Measurements from ENCODE around the gene TBRG1.

The TBRG1 gene

DNA sequence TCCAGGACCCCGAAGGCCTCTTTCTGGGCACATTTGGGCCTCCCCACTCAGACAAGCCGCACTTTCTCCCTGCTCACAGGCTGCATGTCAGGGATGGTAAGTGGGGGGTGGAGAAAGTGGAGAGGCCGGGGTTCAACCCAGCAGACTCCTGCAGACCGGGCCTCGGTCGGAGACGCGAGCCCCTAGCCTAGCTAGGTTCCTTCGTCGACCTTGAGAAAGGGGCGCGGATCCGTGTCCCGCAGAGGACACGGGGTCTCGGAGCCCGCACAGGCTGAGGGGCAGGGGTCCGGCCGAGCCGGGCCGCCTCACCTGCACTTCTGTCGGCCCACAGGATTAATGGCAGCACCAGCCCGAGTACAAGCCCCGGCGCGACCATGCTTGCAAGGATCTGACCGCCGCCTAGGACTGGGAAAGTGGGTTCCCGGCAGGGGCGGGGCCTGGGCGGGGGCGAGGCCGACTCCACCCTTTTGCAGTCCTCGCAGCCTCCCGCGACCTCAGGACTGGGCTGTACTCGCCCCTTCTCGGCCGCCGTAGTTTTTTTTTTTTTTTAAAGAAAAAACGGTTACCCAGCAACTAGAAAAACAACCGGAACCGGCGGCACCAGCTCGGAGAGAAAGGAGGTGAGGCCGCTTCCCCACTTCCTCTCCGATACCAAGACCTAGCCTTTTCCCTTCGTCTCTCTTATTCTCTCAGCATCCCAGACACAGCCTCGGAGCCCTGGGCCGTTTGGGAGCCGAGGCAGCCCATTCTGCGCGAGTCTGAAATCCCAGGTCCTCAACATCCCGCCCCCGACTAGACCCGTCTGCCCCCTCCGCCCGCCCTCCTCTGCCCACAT is 50.9 kb downstream of the TBRG1 start, which contains the start of the genes SIAE and SPA17:
TSS of gene SIAE (minus strand) at position 407 of the 835 bp plus-strand sequence. CDS start at position 376, 31 bp downstream.
TSS of gene SPA17 (plus strand) at position 572 of the 835 bp plus-strand sequence. CDS start 1,361 bp downstream, outside the sequence.
- Histone ChIP-seq H3K27me3 (ENCODE audit: low read depth, low read length) (no peaks in the 10 kb centered on the region), H4K20me1 (ENCODE audit: insufficient read depth, low read length) (no peaks in the 10 kb centered on the region), H3K4me2 (ENCODE audit: low read length) (peak within 1 kb of the TSS; percentile 79), H3K9me3 (ENCODE audit: insufficient read depth, low read length) (no peaks in the 10 kb centered on the region), H3K36me3 (replicated peaks; ENCODE audit: low read depth, low read length) (no peaks in the 10 kb centered on the region), H3K4me1 (ENCODE audit: low read length) (peaks cover 15% of the 10 kb centered on the region), H3K9ac (ENCODE audit: low read length) (peak within 1 kb of the TSS; percentile 78), H3K4me3 (ENCODE audit: low read length) (peak within 1 kb of the TSS; percentile 93), H3K79me2 (ENCODE audit: low read length) (no peaks in the 10 kb centered on the region), H2AFZ (ENCODE audit: low read depth, low read length) (peak within 1 kb of the TSS; percentile 62; the same call in 1 of the 2 replicates), H3K27ac (ENCODE audit: low read length) (no peak within 1 kb of the TSS)
- TF ChIP-seq, protein P1, sequence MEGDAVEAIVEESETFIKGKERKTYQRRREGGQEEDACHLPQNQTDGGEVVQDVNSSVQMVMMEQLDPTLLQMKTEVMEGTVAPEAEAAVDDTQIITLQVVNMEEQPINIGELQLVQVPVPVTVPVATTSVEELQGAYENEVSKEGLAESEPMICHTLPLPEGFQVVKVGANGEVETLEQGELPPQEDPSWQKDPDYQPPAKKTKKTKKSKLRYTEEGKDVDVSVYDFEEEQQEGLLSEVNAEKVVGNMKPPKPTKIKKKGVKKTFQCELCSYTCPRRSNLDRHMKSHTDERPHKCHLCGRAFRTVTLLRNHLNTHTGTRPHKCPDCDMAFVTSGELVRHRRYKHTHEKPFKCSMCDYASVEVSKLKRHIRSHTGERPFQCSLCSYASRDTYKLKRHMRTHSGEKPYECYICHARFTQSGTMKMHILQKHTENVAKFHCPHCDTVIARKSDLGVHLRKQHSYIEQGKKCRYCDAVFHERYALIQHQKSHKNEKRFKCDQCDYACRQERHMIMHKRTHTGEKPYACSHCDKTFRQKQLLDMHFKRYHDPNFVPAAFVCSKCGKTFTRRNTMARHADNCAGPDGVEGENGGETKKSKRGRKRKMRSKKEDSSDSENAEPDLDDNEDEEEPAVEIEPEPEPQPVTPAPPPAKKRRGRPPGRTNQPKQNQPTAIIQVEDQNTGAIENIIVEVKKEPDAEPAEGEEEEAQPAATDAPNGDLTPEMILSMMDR (IDR thresholded peaks at IDR 0.05; ENCODE audit: low read depth, low read length) = no peak
- no peak for TF ChIP-seq EZH2phosphoT487 (IDR thresholded peaks at IDR 0.05; ENCODE audit: low read depth)

DNA sequence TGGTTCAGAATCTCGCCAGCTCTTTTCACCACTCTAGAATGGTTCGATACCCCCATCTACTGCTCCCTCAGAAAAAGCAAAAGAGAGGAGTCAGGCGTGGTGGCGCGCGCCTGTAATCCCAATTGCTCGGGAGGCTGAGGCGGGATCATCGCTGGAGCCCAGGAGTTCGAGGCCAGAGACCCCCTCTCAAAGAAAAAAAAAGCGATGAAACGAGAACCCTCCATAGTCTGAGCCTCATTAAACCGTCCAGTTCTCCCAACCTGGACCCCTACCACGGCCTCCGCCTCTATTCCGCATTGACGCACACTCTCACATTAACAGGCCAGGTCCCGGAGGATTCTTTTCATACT is 51.5 kb downstream of the TBRG1 start:
- no peak for TF ChIP-seq EZH2phosphoT487 (IDR thresholded peaks at IDR 0.05; ENCODE audit: low read depth)
- TF ChIP-seq, protein P1 (IDR thresholded peaks at IDR 0.05; ENCODE audit: low read depth, low read length) = no peak
- Histone ChIP-seq H2AFZ (ENCODE audit: low read depth, low read length) (no peak overlapping the region; the same call in 1 of the 2 replicates), H3K9ac (ENCODE audit: low read length) (peak overlapping the region; percentile 36; the same call in 1 of the 2 replicates), H3K79me2 (ENCODE audit: low read length) (no peaks in the 10 kb centered on the region), H4K20me1 (ENCODE audit: insufficient read depth, low read length) (no peaks in the 10 kb centered on the region), H3K27ac (ENCODE audit: low read length) (no peak overlapping the region), H3K4me3 (ENCODE audit: low read length) (peak overlapping the region; percentile 93), H3K36me3 (replicated peaks; ENCODE audit: low read depth, low read length) (no peaks in the 10 kb centered on the region), H3K4me1 (ENCODE audit: low read length) (peaks cover 15% of the 10 kb centered on the region), H3K4me2 (ENCODE audit: low read length) (peak overlapping the region; percentile 79), H3K27me3 (ENCODE audit: low read depth, low read length) (no peaks in the 10 kb centered on the region), H3K9me3 (ENCODE audit: insufficient read depth, low read length) (no peaks in the 10 kb centered on the region)

DNA sequence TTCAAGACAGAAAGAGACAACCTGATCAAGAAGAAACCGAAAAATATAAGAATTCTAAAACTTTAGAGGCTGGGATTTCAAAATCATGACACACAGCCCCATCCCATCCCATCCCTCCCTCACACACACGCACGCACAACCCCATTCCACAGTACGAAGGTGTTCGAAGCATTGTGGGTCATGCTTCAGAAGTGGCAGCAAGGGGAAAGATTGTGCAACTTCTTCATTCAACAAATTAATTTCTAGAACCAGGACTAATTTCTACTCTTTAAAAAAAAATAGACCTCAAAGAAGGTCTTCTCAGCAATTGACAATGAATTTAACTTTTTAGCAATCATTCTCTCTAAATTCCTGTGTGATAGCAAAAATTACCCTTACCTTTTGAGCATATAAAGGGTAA is 51.9 kb downstream of the TBRG1 start:
- Histone ChIP-seq H2AFZ (ENCODE audit: low read depth, low read length) (no peak overlapping the region), H3K27ac (ENCODE audit: low read length) (no peak overlapping the region)

DNA sequence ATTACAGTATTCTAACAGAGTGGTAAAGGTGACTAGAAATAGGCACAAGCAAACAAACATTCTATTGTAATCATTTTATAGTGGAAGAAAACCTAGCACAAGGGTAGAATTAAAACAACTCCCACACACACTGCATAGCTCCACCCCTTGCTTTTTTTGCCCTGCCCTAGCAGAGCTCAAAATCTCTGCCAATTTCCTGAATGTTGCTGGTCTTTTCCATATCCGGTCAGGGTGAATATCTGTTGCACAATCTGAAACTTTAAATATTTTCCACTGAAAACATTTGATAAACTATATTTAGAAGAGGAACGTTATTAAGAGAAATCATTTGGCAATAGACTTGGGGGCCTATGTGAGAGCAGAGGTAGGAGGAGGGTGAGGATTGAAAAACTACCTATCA is 53.7 kb downstream of the TBRG1 start:
- Histone ChIP-seq H3K4me2 (ENCODE audit: low read length) (no peak overlapping the region), H4K20me1 (ENCODE audit: insufficient read depth, low read length) (no peaks in the 10 kb centered on the region), H2AFZ (ENCODE audit: low read depth, low read length) (no peak overlapping the region), H3K4me1 (ENCODE audit: low read length) (peaks cover 11% of the 10 kb centered on the region), H3K4me3 (ENCODE audit: low read length) (no peak overlapping the region), H3K79me2 (ENCODE audit: low read length) (no peaks in the 10 kb centered on the region), H3K27ac (ENCODE audit: low read length) (no peak overlapping the region), H3K9me3 (ENCODE audit: insufficient read depth, low read length) (no peaks in the 10 kb centered on the region), H3K27me3 (ENCODE audit: low read depth, low read length) (no peaks in the 10 kb centered on the region), H3K9ac (ENCODE audit: low read length) (no peak overlapping the region), H3K36me3 (replicated peaks; ENCODE audit: low read depth, low read length) (no peaks in the 10 kb centered on the region)
- TF ChIP-seq EZH2phosphoT487 (IDR thresholded peaks at IDR 0.05; ENCODE audit: low read depth) = no peak
- TF ChIP-seq, protein P1 (IDR thresholded peaks at IDR 0.05; ENCODE audit: low read depth, low read length) = no peak

More for the DNA sequence above, 51.9 kb downstream of the TBRG1 start:
- H3K4me1 ChIP-seq (ENCODE audit: low read length) = peaks cover 15% of the 10 kb centered on the region
- H3K4me3 ChIP-seq (ENCODE audit: low read length) = peak overlapping the region; percentile 93
- no peaks in the 10 kb centered on the region for H3K9me3 ChIP-seq (ENCODE audit: insufficient read depth, low read length)
- no peak overlapping the region for H3K9ac ChIP-seq (ENCODE audit: low read length)
- H3K79me2 ChIP-seq (ENCODE audit: low read length) = no peaks in the 10 kb centered on the region
- no peaks in the 10 kb centered on the region for H3K27me3 ChIP-seq (ENCODE audit: low read depth, low read length)
- H3K4me2 ChIP-seq (ENCODE audit: low read length) = peak overlapping the region; percentile 79
- H4K20me1 ChIP-seq (ENCODE audit: insufficient read depth, low read length) = no peaks in the 10 kb centered on the region
- no peaks in the 10 kb centered on the region for H3K36me3 ChIP-seq (replicated peaks; ENCODE audit: low read depth, low read length)
- TF ChIP-seq EZH2phosphoT487 (IDR thresholded peaks at IDR 0.05; ENCODE audit: low read depth) = no peak
- TF ChIP-seq, protein P1 (IDR thresholded peaks at IDR 0.05; ENCODE audit: low read depth, low read length) = no peak
